ENCODE data around the gene SP8. TPM values are rescaled to one million over a fixed set of nuclear protein-coding genes. Genes with fewer than 3 reads are reported as not detected.
"Not testable (repeated sequence)": the region's sequence is repeated elsewhere in the genome, so short reads cannot be mapped to it uniquely, and the experiment has no call there.

The SP8 gene
- total and polyA plus RNA-seq, 7 donors: not detected

GRCh38 chr7:20831451-20831850 lies 44.8 kb upstream of the SP8 start:
- H3K27me3 ChIP-seq (ENCODE audit: insufficient read depth in 3 of 3, low read length in 2 of 3): peaks cover 0 to 5% (median 2%) of the 10 kb centered on the region in 3 donors
- DNase-seq: no peak
- H3K36me3 ChIP-seq (ENCODE audit: insufficient read depth in 1 of 2, low read depth in 1 of 2): no peaks in the 10 kb centered on the region
- no peak for TF ChIP-seq CTCF (IDR thresholded peaks at IDR 0.05)
- intact Hi-C loops (cut with DNase I): no loop called here
- no peaks in the 10 kb centered on the region for H3K4me1 ChIP-seq
- H3K27ac ChIP-seq: no peak overlapping the region
- no peaks in the 10 kb centered on the region for H3K9me3 ChIP-seq
- no peak for ATAC-seq
- no peak overlapping the region for H3K4me3 ChIP-seq

GRCh38 chr7:20828947-20829346 lies 42.3 kb upstream of the SP8 start:
- intact Hi-C loops (cut with DNase I): no loop called here
- Histone ChIP-seq H3K4me1 (no peaks in the 10 kb centered on the region), H3K36me3 (ENCODE audit: insufficient read depth in 1 of 2, low read depth in 1 of 2) (no peaks in the 10 kb centered on the region), H3K9me3 (no peaks in the 10 kb centered on the region), H3K4me3 (no peak overlapping the region), H3K27me3 (ENCODE audit: insufficient read depth in 3 of 3, low read length in 2 of 3) (peaks cover 0 to 6% (median 2%) of the 10 kb centered on the region in 3 donors), H3K27ac (no peak overlapping the region)
- no peak for DNase-seq
- 78 to 83% (median 78%) methylated on average over 3 of the region's 3 CpGs for WGBS, 3 donors
- no peak for TF ChIP-seq CTCF (IDR thresholded peaks at IDR 0.05)
- no peak for ATAC-seq

DNA sequence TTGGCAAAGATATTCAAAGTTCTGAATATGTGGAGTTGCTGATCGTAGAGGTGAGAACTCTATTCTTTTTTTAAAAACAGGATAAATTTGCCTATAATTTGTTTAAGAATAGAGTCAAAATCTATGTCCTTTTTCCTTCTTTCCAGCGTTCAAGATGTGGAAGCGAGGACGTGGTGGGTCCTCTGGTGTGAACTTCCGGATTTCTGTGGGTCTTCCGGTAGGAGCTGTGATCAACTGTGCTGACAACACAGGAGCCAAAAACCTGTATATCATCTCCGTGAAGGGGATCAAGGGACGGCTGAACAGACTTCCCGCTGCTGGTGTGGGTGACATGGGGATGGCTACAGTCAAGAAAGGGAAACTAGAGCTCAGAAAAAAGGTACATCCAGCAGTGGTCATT lies 40.5 kb upstream of the SP8 start:
- Histone ChIP-seq H3K9me3 (no peaks in the 10 kb centered on the region), H3K4me3 (no peak overlapping the region), H3K36me3 (ENCODE audit: insufficient read depth in 1 of 2, low read depth in 1 of 2) (no peaks in the 10 kb centered on the region), H3K4me1 (no peaks in the 10 kb centered on the region), H3K27ac (no peak overlapping the region), H3K27me3 (ENCODE audit: insufficient read depth in 3 of 3, low read length in 2 of 3) (peaks cover 0 to 3% (median 2%) of the 10 kb centered on the region in 3 donors)
- ATAC-seq: no peak
- 71 to 78% (median 74%) methylated on average over 9 of the region's 9 CpGs for WGBS, 3 donors
- no peak for TF ChIP-seq CTCF (IDR thresholded peaks at IDR 0.05)
- intact Hi-C loops (cut with DNase I): no loop called here
- no peak for DNase-seq

- TF ChIP-seq CTCF (IDR thresholded peaks at IDR 0.05): no peak
These were observed 39.6 kb upstream of the SP8 start for GRCh38 chr7:20826243-20826642.

DNA sequence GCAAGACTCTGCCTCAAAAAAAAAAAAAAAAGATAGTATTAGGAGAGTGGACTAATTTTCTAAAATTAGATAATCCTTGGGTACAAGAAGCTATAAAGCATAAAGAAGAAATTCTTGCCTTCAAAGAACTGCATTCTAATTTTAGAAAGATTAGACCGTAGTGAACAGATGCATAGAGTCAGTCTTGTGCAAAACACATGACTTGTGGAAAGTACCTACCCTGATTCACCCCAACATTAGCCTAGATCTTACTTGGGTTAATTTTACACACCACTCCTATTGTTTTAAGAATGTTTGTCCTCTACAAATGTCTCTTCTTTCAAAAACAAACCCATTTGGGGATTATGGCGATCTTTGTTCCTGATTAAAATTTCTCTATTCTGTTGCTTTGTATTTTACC lies 38.9 kb upstream of the SP8 start:
- ATAC-seq: no peak
- H3K27ac ChIP-seq: no peak overlapping the region

More at GRCh38 chr7:20826243-20826642, 39.6 kb upstream of the SP8 start:
- peaks cover 0 to 3% (median 1%) of the 10 kb centered on the region in 3 donors for H3K27me3 ChIP-seq (ENCODE audit: insufficient read depth in 3 of 3, low read length in 2 of 3)
- ATAC-seq (no peak), DNase-seq (no peak)
- H3K36me3 ChIP-seq (ENCODE audit: insufficient read depth in 1 of 2, low read depth in 1 of 2): no peaks in the 10 kb centered on the region
- H3K27ac ChIP-seq: no peak overlapping the region
- WGBS, 3 donors: 18 to 28% (median 27%) methylated on average over 3 of the region's 3 CpGs
- no peaks in the 10 kb centered on the region for H3K4me1 ChIP-seq
- no peak overlapping the region for H3K4me3 ChIP-seq
- no peaks in the 10 kb centered on the region for H3K9me3 ChIP-seq
- intact Hi-C loops (cut with DNase I): no loop called here

GRCh38 chr7:20821390-20821789 lies 34.7 kb upstream of the SP8 start:
- H3K27me3 ChIP-seq (ENCODE audit: insufficient read depth in 3 of 3, low read length in 2 of 3); intact Hi-C loops (cut with DNase I); H3K9me3 ChIP-seq; DNase-seq; H3K4me1 ChIP-seq; ATAC-seq; H3K4me3 ChIP-seq; H3K36me3 ChIP-seq (ENCODE audit: insufficient read depth in 1 of 2, low read depth in 1 of 2); H3K27ac ChIP-seq: not testable (repeated sequence)
- 92 to 94% (median 92%) methylated on average over 3 of the region's 3 CpGs for WGBS, 3 donors

More for the DNA sequence above, 38.9 kb upstream of the SP8 start:
- no peaks in the 10 kb centered on the region for H3K9me3 ChIP-seq
- peaks cover 0 to 3% (median 0%) of the 10 kb centered on the region in 3 donors for H3K27me3 ChIP-seq (ENCODE audit: insufficient read depth in 3 of 3, low read length in 2 of 3)
- no peak for TF ChIP-seq CTCF (IDR thresholded peaks at IDR 0.05)
- H3K36me3 ChIP-seq (ENCODE audit: insufficient read depth in 1 of 2, low read depth in 1 of 2): no peaks in the 10 kb centered on the region
- no peak overlapping the region for H3K4me3 ChIP-seq
- intact Hi-C loops (cut with DNase I): no loop called here
- WGBS, 3 donors: 59 to 67% (median 62%) methylated on average over 2 of the region's 2 CpGs
- H3K4me1 ChIP-seq: no peaks in the 10 kb centered on the region
- DNase-seq: no peak

Measured in psoas muscle (tissue), 8 donors.